ENCODE data around the gene CD93.

CD93 gene

GRCh38 chr20:23083553-23084220, 2.4 kb downstream of the CD93 start:
- H3K9me3 Mint-ChIP-seq = no peaks in the 10 kb centered on the region
- ATAC-seq = no peak
- H3K27me3 Mint-ChIP-seq = peaks cover 28% of the 10 kb centered on the region
- H3K4me1 Mint-ChIP-seq = no peaks in the 10 kb centered on the region
- no peaks in the 10 kb centered on the region for H3K36me3 Mint-ChIP-seq
- no peak overlapping the region for H3K4me3 Mint-ChIP-seq
- H3K27ac Mint-ChIP-seq = no peak overlapping the region

- peaks cover 21% of the 10 kb centered on the region for H3K27me3 Mint-ChIP-seq
- no peak for ATAC-seq
- H3K36me3 Mint-ChIP-seq = no peaks in the 10 kb centered on the region
- H3K27ac Mint-ChIP-seq = no peak overlapping the region
- no peak overlapping the region for H3K4me3 Mint-ChIP-seq
- no peaks in the 10 kb centered on the region for H3K4me1 Mint-ChIP-seq
- no peaks in the 10 kb centered on the region for H3K9me3 Mint-ChIP-seq
These were observed 3.1 kb downstream of the CD93 start for GRCh38 chr20:23082846-23083552.

- Mint-ChIP-seq H3K4me3 (no peak overlapping the region), H3K9me3 (no peaks in the 10 kb centered on the region), H3K36me3 (no peaks in the 10 kb centered on the region), H3K4me1 (no peaks in the 10 kb centered on the region), H3K27me3 (peaks cover 5% of the 10 kb centered on the region), H3K27ac (no peak overlapping the region)
- ATAC-seq = no peak
These were observed 4.8 kb downstream of the CD93 start for GRCh38 chr20:23081263-23081819.

DNA sequence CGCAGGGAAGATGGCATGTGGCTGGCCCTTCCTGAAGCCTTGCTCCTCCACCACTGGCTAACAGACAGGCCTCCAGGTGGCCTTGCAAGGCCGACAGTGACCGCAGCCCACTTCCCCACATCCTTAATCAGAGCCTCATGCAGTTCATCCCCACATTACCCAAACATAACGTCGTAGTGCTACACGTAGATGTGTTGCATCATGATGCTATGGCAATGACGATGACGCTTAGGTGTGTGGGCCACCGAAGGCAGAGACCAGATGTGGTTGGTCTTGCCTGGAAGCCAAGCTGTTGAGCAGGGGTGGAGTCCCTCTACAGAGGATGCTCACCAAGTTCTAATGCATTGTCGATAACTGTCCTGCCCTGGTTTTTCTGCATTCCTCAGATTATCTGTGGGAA, 5.6 kb downstream of the CD93 start:
- Mint-ChIP-seq H3K36me3 (no peaks in the 10 kb centered on the region), H3K27ac (no peak overlapping the region), H3K4me1 (no peaks in the 10 kb centered on the region), H3K4me3 (no peak overlapping the region), H3K27me3 (no peaks in the 10 kb centered on the region), H3K9me3 (no peaks in the 10 kb centered on the region)
- no peak for ATAC-seq

DNA sequence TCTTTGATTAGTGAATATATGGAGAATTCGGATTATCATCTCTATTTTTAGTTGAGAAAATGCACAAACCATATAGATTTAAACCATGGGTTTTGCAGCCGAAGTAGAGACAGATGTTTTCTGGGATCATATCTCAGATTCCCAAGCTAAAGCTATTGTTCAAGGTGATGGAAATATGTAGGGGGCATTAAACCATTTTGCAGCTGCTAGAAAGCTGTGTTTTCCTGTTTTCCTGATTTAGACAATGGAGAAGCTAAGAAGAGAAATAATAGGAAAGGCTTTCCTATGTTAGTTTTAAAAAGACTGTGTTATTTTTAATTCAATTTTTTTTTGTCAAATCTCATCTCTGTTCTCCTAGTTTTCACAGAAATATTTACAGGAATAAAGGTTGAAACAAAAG, 6.2 kb downstream of the CD93 start:
- Mint-ChIP-seq H3K4me3 (no peak overlapping the region), H3K4me1 (no peaks in the 10 kb centered on the region), H3K36me3 (no peaks in the 10 kb centered on the region), H3K9me3 (peaks cover 3% of the 10 kb centered on the region), H3K27me3 (peaks cover 5% of the 10 kb centered on the region), H3K27ac (no peak overlapping the region)
- ATAC-seq = no peak

- H3K27ac Mint-ChIP-seq = no peak overlapping the region
- no peak for ATAC-seq
- H3K9me3 Mint-ChIP-seq = peaks cover 3% of the 10 kb centered on the region
- H3K27me3 Mint-ChIP-seq = peaks cover 10% of the 10 kb centered on the region
- H3K36me3 Mint-ChIP-seq = no peaks in the 10 kb centered on the region
- H3K4me1 Mint-ChIP-seq = no peaks in the 10 kb centered on the region
- H3K4me3 Mint-ChIP-seq = no peak overlapping the region
These were observed 7.1 kb downstream of the CD93 start for GRCh38 chr20:23079016-23079351.

DNA sequence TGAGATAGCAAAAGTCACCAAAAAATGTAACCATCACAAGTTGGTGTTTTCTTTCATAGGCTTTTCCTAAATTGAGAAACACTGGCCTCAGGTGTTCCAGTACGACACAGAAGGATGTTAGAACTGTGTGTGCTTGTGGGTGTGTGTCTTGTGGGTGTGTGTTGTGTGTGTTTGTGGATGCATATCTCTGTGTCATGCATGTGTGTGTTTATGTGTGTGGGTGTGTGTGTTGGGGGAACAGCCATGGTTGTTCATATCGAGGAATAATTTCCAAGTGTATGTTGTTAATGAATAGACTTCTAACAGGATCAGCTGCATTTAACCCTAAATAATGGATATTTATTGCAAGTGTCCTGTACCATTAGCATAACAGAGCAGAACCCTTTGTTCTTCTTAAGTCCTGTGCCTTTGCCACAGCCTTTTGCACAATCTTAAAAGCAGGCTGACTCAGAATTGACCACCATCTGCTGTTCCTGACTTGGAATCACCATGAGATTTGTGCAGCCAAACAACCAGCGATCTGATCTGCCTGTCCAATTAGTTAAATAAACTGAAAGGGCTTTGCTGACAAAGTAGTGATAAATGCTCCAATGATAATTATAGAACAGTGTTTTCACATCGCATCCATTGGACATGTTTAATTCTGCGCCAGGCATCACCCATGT, 7.6 kb downstream of the CD93 start:
- H3K4me1 Mint-ChIP-seq = no peaks in the 10 kb centered on the region
- peaks cover 10% of the 10 kb centered on the region for H3K27me3 Mint-ChIP-seq
- no peak overlapping the region for H3K27ac Mint-ChIP-seq
- no peak overlapping the region for H3K4me3 Mint-ChIP-seq
- peaks cover 3% of the 10 kb centered on the region for H3K9me3 Mint-ChIP-seq
- no peak for ATAC-seq
- no peaks in the 10 kb centered on the region for H3K36me3 Mint-ChIP-seq

DNA sequence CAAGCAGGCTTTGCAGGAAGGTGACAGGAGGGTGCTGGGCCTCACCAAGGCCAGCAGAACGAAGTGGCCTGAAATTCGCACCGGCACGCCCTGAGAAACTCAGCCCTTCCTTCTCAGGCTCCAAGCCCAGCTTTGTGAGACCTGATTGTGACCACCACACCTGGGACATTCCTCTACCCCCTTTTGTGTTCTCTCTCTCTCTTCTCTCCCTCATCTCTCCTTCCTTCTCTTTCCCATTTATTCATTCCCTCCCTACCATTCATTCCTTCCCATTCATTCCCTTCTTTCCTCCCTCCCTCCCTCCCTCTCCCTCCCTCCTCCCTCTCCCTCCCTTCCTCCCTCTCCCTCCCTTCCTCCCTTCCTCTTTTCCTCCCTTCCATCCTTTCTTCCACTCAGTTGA, 8.8 kb downstream of the CD93 start:
- H3K36me3 Mint-ChIP-seq = no peaks in the 10 kb centered on the region
- H3K9me3 Mint-ChIP-seq = peaks cover 3% of the 10 kb centered on the region
- peaks cover 10% of the 10 kb centered on the region for H3K27me3 Mint-ChIP-seq
- H3K4me1 Mint-ChIP-seq = no peaks in the 10 kb centered on the region
- ATAC-seq = no peak
- no peak overlapping the region for H3K4me3 Mint-ChIP-seq
- H3K27ac Mint-ChIP-seq = no peak overlapping the region

GRCh38 chr20:23074052-23074451, 12.1 kb downstream of the CD93 start:
- ATAC-seq = no peak
- Mint-ChIP-seq H3K36me3 (no peaks in the 10 kb centered on the region), H3K27me3 (peaks cover 10% of the 10 kb centered on the region), H3K9me3 (peaks cover 3% of the 10 kb centered on the region), H3K4me3 (no peak overlapping the region), H3K4me1 (no peaks in the 10 kb centered on the region), H3K27ac (no peak overlapping the region)

- peaks cover 10% of the 10 kb centered on the region for H3K27me3 Mint-ChIP-seq
- H3K9me3 Mint-ChIP-seq = peaks cover 3% of the 10 kb centered on the region
- no peak overlapping the region for H3K27ac Mint-ChIP-seq
- ATAC-seq = no peak
- no peak overlapping the region for H3K4me3 Mint-ChIP-seq
- H3K4me1 Mint-ChIP-seq = no peaks in the 10 kb centered on the region
- no peaks in the 10 kb centered on the region for H3K36me3 Mint-ChIP-seq
These were observed 13.1 kb downstream of the CD93 start for GRCh38 chr20:23072892-23073586.

DNA sequence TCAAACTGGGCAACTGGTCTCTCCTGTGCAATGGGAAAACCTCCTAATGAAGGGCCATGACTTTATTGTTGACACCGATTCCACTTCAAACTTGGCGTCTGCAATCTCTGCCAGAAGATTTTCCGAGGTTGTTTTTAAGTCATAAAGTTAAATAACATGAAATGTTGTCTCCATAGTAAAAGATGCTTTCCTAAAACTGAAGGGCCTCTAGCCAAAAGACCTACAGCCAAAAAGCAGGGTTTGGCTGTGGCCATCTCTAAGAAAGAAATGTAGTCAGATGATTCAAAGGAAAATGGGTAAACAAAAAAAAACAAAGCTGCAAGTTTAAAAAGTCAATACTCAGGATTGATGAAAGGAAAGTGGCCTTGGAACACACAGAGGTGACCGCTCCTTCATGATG, 14.1 kb downstream of the CD93 start:
- no peaks in the 10 kb centered on the region for H3K36me3 Mint-ChIP-seq
- peaks cover 3% of the 10 kb centered on the region for H3K9me3 Mint-ChIP-seq
- H3K4me3 Mint-ChIP-seq = no peak overlapping the region
- ATAC-seq = no peak
- H3K27ac Mint-ChIP-seq = no peak overlapping the region
- peaks cover 10% of the 10 kb centered on the region for H3K27me3 Mint-ChIP-seq
- H3K4me1 Mint-ChIP-seq = no peaks in the 10 kb centered on the region

- Mint-ChIP-seq H3K4me1 (no peaks in the 10 kb centered on the region), H3K9me3 (peaks cover 3% of the 10 kb centered on the region)
These were observed 14.7 kb downstream of the CD93 start for GRCh38 chr20:23071398-23071797.

DNA sequence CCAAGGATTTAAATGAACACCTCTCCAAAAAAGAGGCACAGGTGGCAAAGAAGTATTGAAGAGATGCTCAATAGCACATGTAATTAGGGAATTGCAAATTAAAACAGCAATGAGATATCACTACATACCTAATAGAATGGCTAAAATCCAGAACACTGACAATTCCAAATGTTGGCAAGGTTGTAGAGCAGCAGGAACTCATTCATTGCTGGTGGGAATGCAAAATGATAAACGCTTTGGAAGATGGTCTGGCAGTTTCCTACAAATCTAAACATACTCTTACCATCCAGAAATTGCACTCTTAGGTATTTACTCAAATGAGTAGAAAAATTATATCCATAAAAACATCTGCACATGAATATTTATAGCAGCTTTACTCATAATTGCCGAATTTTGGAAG, 17.0 kb downstream of the CD93 start:
- Mint-ChIP-seq H3K27ac (no peak overlapping the region), H3K36me3 (no peaks in the 10 kb centered on the region), H3K4me3 (no peak overlapping the region), H3K4me1 (no peaks in the 10 kb centered on the region), H3K27me3 (no peaks in the 10 kb centered on the region), H3K9me3 (no peaks in the 10 kb centered on the region)
- ATAC-seq = no peak

More at GRCh38 chr20:23071398-23071797, 14.7 kb downstream of the CD93 start:
- no peaks in the 10 kb centered on the region for H3K36me3 Mint-ChIP-seq
- H3K27me3 Mint-ChIP-seq = peaks cover 10% of the 10 kb centered on the region
- H3K27ac Mint-ChIP-seq = no peak overlapping the region
- H3K4me3 Mint-ChIP-seq = no peak overlapping the region
- ATAC-seq = no peak

DNA sequence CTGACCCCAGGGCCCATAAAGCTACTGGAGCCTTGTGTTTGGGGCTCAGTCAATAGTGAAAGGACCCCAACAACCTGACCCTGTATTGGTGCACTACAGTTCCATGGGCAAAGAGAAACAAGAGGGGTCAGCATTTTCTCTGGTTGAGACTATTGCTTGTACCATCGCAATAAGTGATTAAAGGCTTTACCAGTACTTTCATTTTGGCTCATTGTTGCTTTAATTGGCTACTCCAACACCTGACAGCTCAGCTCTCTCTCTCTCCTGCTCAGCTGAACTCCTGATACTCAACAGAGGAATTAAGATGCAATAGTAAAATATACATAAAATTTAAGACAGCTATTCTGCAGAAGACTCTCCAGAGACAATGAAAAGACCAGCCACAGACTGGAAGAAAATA, 17.8 kb downstream of the CD93 start:
- Mint-ChIP-seq H3K4me3 (no peak overlapping the region), H3K4me1 (no peaks in the 10 kb centered on the region), H3K27me3 (no peaks in the 10 kb centered on the region), H3K36me3 (no peaks in the 10 kb centered on the region), H3K9me3 (peaks cover 3% of the 10 kb centered on the region), H3K27ac (no peak overlapping the region)
- ATAC-seq = no peak

- Mint-ChIP-seq H3K4me3 (no peak overlapping the region), H3K27ac (no peak overlapping the region), H3K27me3 (no peaks in the 10 kb centered on the region), H3K9me3 (peaks cover 3% of the 10 kb centered on the region), H3K36me3 (no peaks in the 10 kb centered on the region), H3K4me1 (no peaks in the 10 kb centered on the region)
- ATAC-seq = no peak
These were observed 19.4 kb downstream of the CD93 start for GRCh38 chr20:23066772-23067171.

All from stimulated activated memory B cell treated with anti-CD40 and anti-IgM and Interleukin-4, amounts not matched to agents 10 μg/mL and 1 μg/mL and 100 μg/mL, for 72 hours (primary cell).